ENCODE measurements around the gene OPN5.

DNA sequence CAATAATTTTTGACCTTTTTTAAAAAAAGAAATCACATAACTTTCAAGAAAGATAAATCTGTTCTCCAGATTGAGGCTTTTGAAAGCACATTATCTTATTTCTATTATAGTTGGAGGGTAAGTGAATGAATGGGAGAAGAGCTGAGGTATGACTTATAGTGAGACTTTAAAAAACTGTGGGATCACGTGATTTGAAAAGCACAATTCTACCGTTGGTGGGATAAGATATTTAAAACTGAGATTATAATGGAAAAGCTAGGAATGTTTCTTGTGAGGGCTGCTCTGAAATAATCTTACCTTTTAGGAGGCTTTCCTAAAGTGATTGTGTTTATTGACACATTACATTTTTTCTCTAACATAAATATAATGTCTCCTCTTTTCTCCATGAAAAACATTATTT lies 9.5 kb upstream of the OPN5 start:
- TF ChIP-seq FOXA1 (IDR thresholded peaks at IDR 0.05) (no peak), CTBP1 (IDR thresholded peaks at IDR 0.05; ENCODE audit: borderline replicate concordance) (no peak), FOXK2 (IDR thresholded peaks at IDR 0.05) (no peak), ELF4 (IDR thresholded peaks at IDR 0.05) (no peak), LEF1 (IDR thresholded peaks at IDR 0.05; ENCODE audit: borderline replicate concordance) (no peak)

Data from HEK293T (cell line).